ENCODE results near the gene TBCCD1. TPM values are rescaled to one million over a fixed set of nuclear protein-coding genes. Genes with fewer than 3 reads are reported as not detected.

Gene TBCCD1
- total RNA-seq, 1 experiment from 2014 or later: 7.4 TPM

DNA sequence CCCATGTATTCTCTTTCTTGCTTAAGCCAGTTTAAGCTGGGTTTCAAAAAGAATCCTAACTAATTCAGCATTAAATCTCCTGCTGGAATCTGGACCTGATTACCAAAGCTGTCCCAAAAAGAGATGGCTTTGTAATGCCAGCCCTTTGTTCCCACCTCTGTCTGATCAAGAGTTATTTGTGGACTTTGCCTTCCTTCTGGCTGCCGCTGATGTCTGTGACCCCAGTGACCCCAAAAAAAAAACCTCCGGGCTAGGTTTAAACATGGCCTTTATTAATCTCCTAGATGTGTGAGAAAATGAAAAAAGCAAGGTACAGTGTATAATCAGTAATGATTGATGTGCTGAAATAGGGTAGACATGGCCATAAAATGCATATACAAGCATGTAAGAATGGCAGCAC lies 43.7 kb downstream of the TBCCD1 start:
- H3K23me2 ChIP-seq (ENCODE audit: insufficient read length, low read depth, low read length, poor library complexity, severe bottlenecking): no peaks in the 10 kb centered on the region
- no peak overlapping the region for H3K4me3 Mint-ChIP-seq

More for the DNA sequence above, 43.7 kb downstream of the TBCCD1 start:
- Histone ChIP-seq H3K4me2 (ENCODE audit: insufficient read depth, insufficient read length, low read length) (no peak overlapping the region), H3T11ph (ENCODE audit: low read length) (no peak overlapping the region), H2BK12ac (ENCODE audit: insufficient read length, low read depth, low read length) (no peak overlapping the region), H3K79me2 (ENCODE audit: insufficient read depth, low read length) (no peaks in the 10 kb centered on the region), H3K4ac (ENCODE audit: low read depth, low read length) (no peak overlapping the region), H4K20me1 (ENCODE audit: control insufficient read depth, insufficient read depth, insufficient read length) (no peaks in the 10 kb centered on the region), H2BK120ac (ENCODE audit: low read depth, low read length, poor library complexity, severe bottlenecking) (no peak overlapping the region), H3K9ac (ENCODE audit: extremely low read depth, insufficient read length, low read length) (no peak overlapping the region), H4K5ac (ENCODE audit: insufficient read length, low read depth, low read length) (no peak overlapping the region), H3K4me1 (ENCODE audit: insufficient read depth, low read length) (no peaks in the 10 kb centered on the region), H4K8ac (replicated peaks; ENCODE audit: insufficient read length, low read depth, low read length) (no peak overlapping the region), H4K91ac (ENCODE audit: insufficient read length, low read depth, low read length) (no peak overlapping the region), H3K56ac (ENCODE audit: insufficient read length, low read depth, low read length) (no peak overlapping the region), H3K79me1 (ENCODE audit: insufficient read depth, low read depth, low read length, poor library complexity, severe bottlenecking) (no peaks in the 10 kb centered on the region), H2AFZ (ENCODE audit: low read length) (no peak overlapping the region), H3K14ac (ENCODE audit: insufficient read depth, low read length) (no peak overlapping the region), H3K18ac (ENCODE audit: insufficient read length, low read depth, low read length) (no peak overlapping the region), H3K9me3 (ENCODE audit: control insufficient read depth, low read depth, low read length) (no peaks in the 10 kb centered on the region), H2BK20ac (ENCODE audit: low read depth, low read length, poor library complexity, severe bottlenecking) (no peak overlapping the region), H2AK5ac (ENCODE audit: insufficient read length, low read length) (no peak overlapping the region), H3K23ac (ENCODE audit: insufficient read length, low read depth, low read length) (no peak overlapping the region), H3K27me3 (ENCODE audit: insufficient read depth, low read length) (no peaks in the 10 kb centered on the region), H2BK5ac (ENCODE audit: insufficient read length, low read length) (no peak overlapping the region), H2BK15ac (ENCODE audit: low read depth, low read length) (no peak overlapping the region), H3K27ac (ENCODE audit: insufficient read length, low read depth, low read length) (no peak overlapping the region)
- Mint-ChIP-seq H3K9me3 (peaks cover 0 to 2% of the 10 kb centered on the region in 2 experiments; a peak in 1 of 5 replicates), H3K36me3 (ENCODE audit: insufficient read depth in 1 of 3, low read depth in 3 of 3) (no peaks in the 10 kb centered on the region), H3K4me1 (peaks cover 0 to 7% of the 10 kb centered on the region in 2 experiments; a peak in 1 of 4 replicates), H3K27ac (no peak overlapping the region), H3K27me3 (ENCODE audit: low read depth) (peaks cover 13% of the 10 kb centered on the region)
- TF ChIP-seq, protein P1, sequence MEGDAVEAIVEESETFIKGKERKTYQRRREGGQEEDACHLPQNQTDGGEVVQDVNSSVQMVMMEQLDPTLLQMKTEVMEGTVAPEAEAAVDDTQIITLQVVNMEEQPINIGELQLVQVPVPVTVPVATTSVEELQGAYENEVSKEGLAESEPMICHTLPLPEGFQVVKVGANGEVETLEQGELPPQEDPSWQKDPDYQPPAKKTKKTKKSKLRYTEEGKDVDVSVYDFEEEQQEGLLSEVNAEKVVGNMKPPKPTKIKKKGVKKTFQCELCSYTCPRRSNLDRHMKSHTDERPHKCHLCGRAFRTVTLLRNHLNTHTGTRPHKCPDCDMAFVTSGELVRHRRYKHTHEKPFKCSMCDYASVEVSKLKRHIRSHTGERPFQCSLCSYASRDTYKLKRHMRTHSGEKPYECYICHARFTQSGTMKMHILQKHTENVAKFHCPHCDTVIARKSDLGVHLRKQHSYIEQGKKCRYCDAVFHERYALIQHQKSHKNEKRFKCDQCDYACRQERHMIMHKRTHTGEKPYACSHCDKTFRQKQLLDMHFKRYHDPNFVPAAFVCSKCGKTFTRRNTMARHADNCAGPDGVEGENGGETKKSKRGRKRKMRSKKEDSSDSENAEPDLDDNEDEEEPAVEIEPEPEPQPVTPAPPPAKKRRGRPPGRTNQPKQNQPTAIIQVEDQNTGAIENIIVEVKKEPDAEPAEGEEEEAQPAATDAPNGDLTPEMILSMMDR (conservative IDR thresholded peaks at IDR 0.05): no peak
- DNase-seq: no peak
- no CpG with 5 or more reads among the region's 2 CpGs for WGBS (ENCODE audit: extremely low coverage, insufficient read length, low lambda C conversion rate)

All from H9 (cell line).